ENCODE results near the gene DNAAF8. TPM values are rescaled to one million over a fixed set of nuclear protein-coding genes. Genes with fewer than 3 reads are reported as not detected.

Gene DNAAF8
- total and polyA plus RNA-seq, 2 of the 4 experiments (the other 2 are of a cell fraction): 0.54 to 1.7 TPM

- Histone ChIP-seq H3K9ac (ENCODE audit: low read depth, low read length) (no peak overlapping the region), H3K18ac (ENCODE audit: low read depth, low read length) (no peak overlapping the region), H3K36me3 (ENCODE audit: control insufficient read depth, insufficient read depth, low read length) (peaks cover 63% of the 10 kb centered on the region), H3K4ac (ENCODE audit: low read depth, low read length) (no peak overlapping the region), H3K79me1 (ENCODE audit: low read depth in 1 of 2, low read length in 2 of 2) (peaks cover 6 to 7% of the 10 kb centered on the region in 2 experiments; a peak in 3 of 4 replicates), H3K27ac (ENCODE audit: insufficient read depth, low read length) (no peak overlapping the region), H2BK120ac (ENCODE audit: low read depth, low read length) (no peak overlapping the region), H3K9me1 (ENCODE audit: insufficient read depth, low read length) (no peaks in the 10 kb centered on the region), H2AK9ac (replicated peaks; ENCODE audit: low read depth, low read length, poor library complexity) (no peak overlapping the region), H4K91ac (ENCODE audit: insufficient read depth, low read depth, low read length) (no peak overlapping the region), H2AK5ac (ENCODE audit: low read depth, low read length) (no peak overlapping the region), H2BK20ac (ENCODE audit: low read depth, low read length) (no peak overlapping the region), H4K8ac (ENCODE audit: low read depth in 2 of 2, low read length in 2 of 2) (no peak overlapping the region), H4K20me1 (ENCODE audit: insufficient read depth, low read length) (peaks cover 5% of the 10 kb centered on the region; the same call in 1 of the 2 replicates), H3K14ac (replicated peaks; ENCODE audit: low read depth, low read length) (no peak overlapping the region), H4K5ac (ENCODE audit: low read depth, low read length) (no peak overlapping the region), H2BK15ac (ENCODE audit: low read depth, low read length) (no peak overlapping the region), H3K23ac (ENCODE audit: low read depth, low read length) (no peak overlapping the region), H3K27me3 (ENCODE audit: control insufficient read depth, insufficient read depth, low read length) (no peaks in the 10 kb centered on the region), H3K4me2 (ENCODE audit: low read depth, low read length) (no peak overlapping the region), H3K9me3 (ENCODE audit: control insufficient read depth, insufficient read depth, low read length) (peaks cover 4% of the 10 kb centered on the region), H3K4me1 (ENCODE audit: control insufficient read depth, insufficient read depth, low read length) (no peaks in the 10 kb centered on the region), H2AFZ (replicated peaks; ENCODE audit: low read length, poor library complexity) (no peak overlapping the region), H3K56ac (ENCODE audit: extremely low read depth, insufficient read depth, low read length) (no peak overlapping the region), H2BK5ac (ENCODE audit: low read depth, low read length, poor library complexity, severe bottlenecking) (no peak overlapping the region), H3K4me3 (ENCODE audit: insufficient read depth, low read depth, low read length) (no peak overlapping the region)
- no CpG with 5 or more reads among the region's 4 CpGs for WGBS, 2 experiments (ENCODE audit: extremely low coverage in 2 of 2, insufficient read length in 1 of 2)
- TF ChIP-seq CTCF (conservative IDR thresholded peaks at IDR 0.05; ENCODE audit: low read depth, low read length) (no peak), MXI1 (IDR thresholded peaks at IDR 0.05; ENCODE audit: borderline replicate concordance, low read depth, low read length) (no peak), MAFK (IDR thresholded peaks at IDR 0.05; ENCODE audit: low read depth, low read length) (no peak)
- no TSS peak for BruUV-seq (replicated peaks)
- ChIA-PET POLR2A (ENCODE audit: unreplicated experiment) (no interaction called here), CTCF (no interaction called here)
- in situ Hi-C loops (cut with MboI; ENCODE audit: low sequenced_read_pairs) (no loop called here), dilution Hi-C loops (cut with HindIII; ENCODE audit: low sequenced_read_pairs, unreplicated experiment) (no loop called here), intact Hi-C loops (cut with micrococcal nuclease) (no loop called here)
- ATAC-seq (ENCODE audit: low read depth) (no peak), DNase-seq (no peak)
Measured at GRCh38 chr16:4754865-4755264, 20.5 kb downstream of the DNAAF8 start.

Measured in IMR-90 (cell line).